Astrocyte (in vitro differentiated cells and primary cell): ENCODE results near the gene UGT2B7.
"Not testable (repeated sequence)": the region's sequence is repeated elsewhere in the genome, so short reads cannot be mapped to it uniquely, and the experiment has no call there.

Experiments used
- CTCF ChIP-seq: IDR thresholded peaks from 2 replicates; pipeline ENCODE4 v1.5.1; 2011; ENCODE audit warnings: low read depth, mild to moderate bottlenecking, inconsistent platforms, low read length, moderate library complexity; ENCODE audit not compliant: insufficient read depth
- EZH2 ChIP-seq: IDR thresholded peaks from 2 replicates; pipeline ENCODE4 v1.6.1; 2012; ENCODE audit warnings: mild to moderate bottlenecking, low read length, inconsistent platforms; ENCODE audit not compliant: insufficient read depth

GRCh38 chr4:69102668-69103067, 6.4 kb downstream of the UGT2B7 start:
- TF ChIP-seq CTCF, EZH2: not testable (repeated sequence)
